ENCODE data around the gene TFF2.

DNA sequence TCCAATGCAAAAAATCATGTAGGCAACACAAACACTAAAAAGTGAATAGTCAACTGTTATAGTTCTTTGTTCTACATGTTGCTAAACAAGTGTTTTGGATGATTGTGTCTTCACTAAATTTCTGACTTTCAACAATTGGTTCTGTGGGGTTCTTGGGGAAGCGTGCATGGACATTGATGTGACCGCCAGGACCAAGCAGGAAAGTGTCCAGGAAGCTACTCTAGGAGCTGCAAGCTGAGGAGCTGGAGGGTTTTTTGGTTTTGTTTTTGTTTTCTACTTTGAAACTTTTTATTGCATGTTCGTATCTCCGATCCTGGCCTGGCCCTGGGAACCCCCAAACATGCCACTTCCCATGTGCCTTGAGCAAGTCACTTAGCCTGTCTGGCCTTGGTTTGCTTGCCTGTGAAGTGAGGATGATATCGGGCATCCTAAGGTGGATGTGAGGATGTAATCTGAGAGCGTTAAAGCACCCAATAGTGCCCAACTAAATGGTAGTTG lies 37.1 kb upstream of the TFF2 start:
- TF ChIP-seq POLR2A (IDR thresholded peaks at IDR 0.05) (no peak), POLR2AphosphoS5 (IDR thresholded peaks at IDR 0.05) (no peak)

Data from spleen (tissue), 3 donors.